Memory B cell (primary cell): ENCODE measurements around the gene PCDHGB5.
"Not testable (repeated sequence)": the region's sequence is repeated elsewhere in the genome, so short reads cannot be mapped to it uniquely, and the experiment has no call there.

Experiments
- ATAC-seq: fragments of 150-1000 bp; cut with Tn5 transposase; 2 replicates; pipeline ENCODE4 v1.10.0; 2021; ENCODE audit warnings: low read depth, mild to moderate bottlenecking, moderate library complexity
- DNase-seq, 2 donors: peaks; one replicate each; pipeline ENCODE4 v3.0.0; 2022; ENCODE audit warnings: low spot score in 2 of 2
- H3K27ac Mint-ChIP-seq: one replicate; pipeline ENCODE4 v1.8.0; 2022; ENCODE audit warnings: mild to moderate bottlenecking, moderate library complexity, mixed read lengths
- H3K27me3 Mint-ChIP-seq: one replicate; pipeline ENCODE4 v1.8.0; 2022; ENCODE audit warnings: mixed read lengths
- H3K36me3 Mint-ChIP-seq: one replicate; pipeline ENCODE4 v1.8.0; 2022; ENCODE audit warnings: mild to moderate bottlenecking, mixed read lengths
- H3K4me1 Mint-ChIP-seq: one replicate; pipeline ENCODE4 v1.8.0; 2022; ENCODE audit warnings: mixed read lengths
- H3K4me3 Mint-ChIP-seq: one replicate; pipeline ENCODE4 v1.8.0; 2022; ENCODE audit warnings: mild to moderate bottlenecking, moderate library complexity, mixed read lengths
- H3K9me3 Mint-ChIP-seq: one replicate; pipeline ENCODE4 v1.8.0; 2022; ENCODE audit warnings: mixed read lengths

Gene PCDHGB5

GRCh38 chr5:141389153-141390042 is 8.3 kb upstream of the PCDHGB5 start:
- peaks cover 8% of the 10 kb centered on the region for H3K9me3 Mint-ChIP-seq
- H3K27ac Mint-ChIP-seq: no peak overlapping the region
- H3K4me1 Mint-ChIP-seq: peaks cover 2% of the 10 kb centered on the region
- H3K27me3 Mint-ChIP-seq: peaks cover 21% of the 10 kb centered on the region
- no peak overlapping the region for H3K4me3 Mint-ChIP-seq
- no peak for ATAC-seq
- DNase-seq: no peak
- peaks cover 5% of the 10 kb centered on the region for H3K36me3 Mint-ChIP-seq

- peaks cover 5% of the 10 kb centered on the region for H3K36me3 Mint-ChIP-seq
- H3K4me3 Mint-ChIP-seq: no peak within 1 kb of the TSS
- ATAC-seq (no peak), DNase-seq (no peak)
- H3K27me3 Mint-ChIP-seq: peaks cover 21% of the 10 kb centered on the region
- peaks cover 2% of the 10 kb centered on the region for H3K4me1 Mint-ChIP-seq
- peaks cover 8% of the 10 kb centered on the region for H3K9me3 Mint-ChIP-seq
- no peak within 1 kb of the TSS for H3K27ac Mint-ChIP-seq
Observed at GRCh38 chr5:141392429-141393198, 5.1 kb upstream of the PCDHGB5 start, which contains the start of gene PCDHGA8. Gene PCDHGA8 (plus strand): TSS chr5:141392633. CDS start chr5:141392814, 181 bp downstream.

- H3K27me3 Mint-ChIP-seq: peaks cover 21% of the 10 kb centered on the region
- DNase-seq (no peak), ATAC-seq (no peak)
- H3K27ac Mint-ChIP-seq: no peak overlapping the region
- H3K4me3 Mint-ChIP-seq: no peak overlapping the region
- H3K4me1 Mint-ChIP-seq: peaks cover 2% of the 10 kb centered on the region
- H3K9me3 Mint-ChIP-seq: peaks cover 8% of the 10 kb centered on the region
- peaks cover 5% of the 10 kb centered on the region for H3K36me3 Mint-ChIP-seq
Observed at GRCh38 chr5:141393267-141393666, 4.5 kb upstream of the PCDHGB5 start.

- not testable (repeated sequence) for DNase-seq, ATAC-seq, H3K4me3 Mint-ChIP-seq, H3K36me3 Mint-ChIP-seq, H3K9me3 Mint-ChIP-seq, H3K27ac Mint-ChIP-seq, H3K4me1 Mint-ChIP-seq
- H3K27me3 Mint-ChIP-seq: peaks cover 18% of the 10 kb centered on the region
Observed at GRCh38 chr5:141394401-141395187, 3.2 kb upstream of the PCDHGB5 start.

- no peak for ATAC-seq
Observed at GRCh38 chr5:141398608-141399007, 861 bp downstream of the PCDHGB5 start.

GRCh38 chr5:141399555-141400258 is 2.0 kb downstream of the PCDHGB5 start:
- DNase-seq (no peak), ATAC-seq (no peak)
- no peak overlapping the region for H3K27ac Mint-ChIP-seq
- H3K36me3 Mint-ChIP-seq: peaks cover 4% of the 10 kb centered on the region
- H3K4me1 Mint-ChIP-seq: no peaks in the 10 kb centered on the region
- no peak overlapping the region for H3K4me3 Mint-ChIP-seq
- H3K27me3 Mint-ChIP-seq: peaks cover 20% of the 10 kb centered on the region
- peaks cover 7% of the 10 kb centered on the region for H3K9me3 Mint-ChIP-seq

More at GRCh38 chr5:141398608-141399007, 861 bp downstream of the PCDHGB5 start:
- peaks cover 9% of the 10 kb centered on the region for H3K9me3 Mint-ChIP-seq
- H3K27me3 Mint-ChIP-seq: peaks cover 18% of the 10 kb centered on the region
- no peak for DNase-seq
- no peaks in the 10 kb centered on the region for H3K4me1 Mint-ChIP-seq
- peaks cover 4% of the 10 kb centered on the region for H3K36me3 Mint-ChIP-seq
- H3K27ac Mint-ChIP-seq: no peak overlapping the region
- no peak overlapping the region for H3K4me3 Mint-ChIP-seq

GRCh38 chr5:141402553-141403243 is 5.0 kb downstream of the PCDHGB5 start, which contains the start of gene PCDHGA9:
Gene PCDHGA9 (plus strand): TSS chr5:141402778. CDS start chr5:141402953, 175 bp downstream.
- Mint-ChIP-seq H3K4me1 (no peaks in the 10 kb centered on the region), H3K9me3 (peaks cover 13% of the 10 kb centered on the region), H3K36me3 (peaks cover 7% of the 10 kb centered on the region), H3K27ac (no peak within 1 kb of the TSS), H3K4me3 (peak within 1 kb of the TSS; percentile 67), H3K27me3 (peaks cover 21% of the 10 kb centered on the region)
- ATAC-seq (no peak), DNase-seq (no peak)

GRCh38 chr5:141403387-141403786 is 5.6 kb downstream of the PCDHGB5 start:
- Mint-ChIP-seq H3K9me3 (peaks cover 15% of the 10 kb centered on the region), H3K27ac (no peak overlapping the region), H3K36me3 (peaks cover 9% of the 10 kb centered on the region), H3K27me3 (peaks cover 23% of the 10 kb centered on the region), H3K4me3 (no peak overlapping the region), H3K4me1 (peaks cover 2% of the 10 kb centered on the region)
- no peak for ATAC-seq
- no peak for DNase-seq

- peak within 1 kb of the TSS; percentile 72 for H3K4me3 Mint-ChIP-seq
- H3K27me3 Mint-ChIP-seq: peaks cover 25% of the 10 kb centered on the region
- peak; percentile 60 for ATAC-seq
- DNase-seq, H3K4me1 Mint-ChIP-seq: not testable (repeated sequence)
- peak within 1 kb of the TSS; percentile 53 for H3K27ac Mint-ChIP-seq
- peaks cover 12% of the 10 kb centered on the region for H3K36me3 Mint-ChIP-seq
- H3K9me3 Mint-ChIP-seq: peaks cover 17% of the 10 kb centered on the region
Observed at GRCh38 chr5:141407790-141408505, 10.2 kb downstream of the PCDHGB5 start, which contains the start of gene PCDHGB6. Gene PCDHGB6 (plus strand): TSS chr5:141408021. CDS start chr5:141408203, 182 bp downstream.

GRCh38 chr5:141409598-141410306 is 12.0 kb downstream of the PCDHGB5 start:
- Mint-ChIP-seq H3K36me3 (peaks cover 12% of the 10 kb centered on the region), H3K4me3 (no peak overlapping the region), H3K27ac (peak overlapping the region; percentile 77), H3K4me1 (peaks cover 8% of the 10 kb centered on the region), H3K27me3 (peaks cover 28% of the 10 kb centered on the region), H3K9me3 (peaks cover 15% of the 10 kb centered on the region)
- ATAC-seq (no peak), DNase-seq (no peak)

- Mint-ChIP-seq H3K27me3 (peaks cover 25% of the 10 kb centered on the region), H3K4me3 (no peak overlapping the region), H3K4me1 (peaks cover 8% of the 10 kb centered on the region), H3K27ac (no peak overlapping the region), H3K9me3 (peaks cover 9% of the 10 kb centered on the region), H3K36me3 (peaks cover 9% of the 10 kb centered on the region)
- ATAC-seq (no peak), DNase-seq (no peak)
Observed at GRCh38 chr5:141411575-141411974, 13.8 kb downstream of the PCDHGB5 start.
